GM23248 (cell line): ENCODE results near the gene SLC7A9.

Source experiments
- EZH2 ChIP-seq: fragments of 200-600 bp; sonication (generic); IDR thresholded peaks from 2 replicates; pipeline ENCODE4 v1.6.1; 2018; ENCODE audit warnings: antibody characterized with exemption, mild to moderate bottlenecking; ENCODE audit not compliant: insufficient read depth, poor library complexity, severe bottlenecking
- EZH2phosphoT487 ChIP-seq: fragments of 200-600 bp; sonication (generic); IDR thresholded peaks from 2 replicates; pipeline ENCODE4 v1.6.1; 2018; ENCODE audit warnings: antibody characterized with exemption, moderate library complexity, mild to moderate bottlenecking, low read depth; ENCODE audit not compliant: insufficient read depth

- TF ChIP-seq EZH2phosphoT487 (no peak), EZH2 (no peak)
These were observed 32.9 kb upstream of the SLC7A9 start for GRCh38 chr19:32902448-32902847.
